NCI-H2081 (cell line): Measurements from ENCODE around the gene SLC7A14.

Experiments used
- DNase-seq, 2 experiments: peaks; one replicate each; lab custom pipeline; 2025; lab: John Stamatoyannopoulos, UW

The SLC7A14 gene

DNA sequence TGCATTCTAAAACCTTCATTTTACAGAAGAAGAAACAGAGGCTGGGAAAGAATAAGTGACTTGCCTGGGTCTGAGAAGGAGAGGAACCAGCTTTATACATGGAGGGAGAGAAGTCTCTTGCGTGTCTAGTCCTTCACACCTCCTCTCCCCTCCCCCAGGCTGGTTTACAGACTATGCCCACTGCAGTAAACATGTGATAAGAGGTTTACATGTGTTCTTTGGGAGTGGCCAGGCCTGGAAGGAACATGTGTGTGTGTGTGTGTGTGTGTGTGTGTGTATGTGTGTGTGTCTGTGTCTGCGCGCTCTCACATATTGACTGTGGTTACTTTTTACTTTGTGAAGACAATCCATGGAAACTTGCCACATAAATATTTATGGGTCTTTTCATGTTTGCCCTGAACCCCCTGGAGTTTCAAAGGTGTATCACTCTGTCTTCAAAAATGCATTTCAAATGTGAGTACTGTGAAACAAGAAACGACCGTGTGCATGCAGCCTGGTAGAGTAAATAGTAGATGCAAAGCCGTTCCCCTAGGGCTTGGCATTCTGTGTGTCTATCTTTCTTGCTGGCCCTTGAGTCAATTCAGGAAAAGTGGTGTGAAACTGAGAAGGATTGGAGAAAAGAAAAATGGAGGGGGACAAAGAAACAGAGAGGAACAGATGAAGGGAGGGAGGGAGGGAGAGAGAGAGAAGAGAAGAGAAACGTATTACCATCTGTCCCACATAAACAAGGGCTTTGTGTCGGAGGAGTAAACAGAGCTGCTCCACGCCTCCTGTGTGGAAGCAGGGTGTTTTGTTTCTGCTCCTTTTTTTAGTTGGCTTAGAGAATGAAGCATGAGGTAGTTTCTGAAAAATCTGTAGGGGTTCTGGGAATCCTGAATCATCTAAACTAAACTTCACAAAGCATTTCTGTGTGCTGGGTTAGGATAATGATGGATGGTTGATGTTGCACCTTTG lies 115.5 kb downstream of the SLC7A14 start:
- peak in 1 of 2 experiments; percentile 64 for DNase-seq

DNA sequence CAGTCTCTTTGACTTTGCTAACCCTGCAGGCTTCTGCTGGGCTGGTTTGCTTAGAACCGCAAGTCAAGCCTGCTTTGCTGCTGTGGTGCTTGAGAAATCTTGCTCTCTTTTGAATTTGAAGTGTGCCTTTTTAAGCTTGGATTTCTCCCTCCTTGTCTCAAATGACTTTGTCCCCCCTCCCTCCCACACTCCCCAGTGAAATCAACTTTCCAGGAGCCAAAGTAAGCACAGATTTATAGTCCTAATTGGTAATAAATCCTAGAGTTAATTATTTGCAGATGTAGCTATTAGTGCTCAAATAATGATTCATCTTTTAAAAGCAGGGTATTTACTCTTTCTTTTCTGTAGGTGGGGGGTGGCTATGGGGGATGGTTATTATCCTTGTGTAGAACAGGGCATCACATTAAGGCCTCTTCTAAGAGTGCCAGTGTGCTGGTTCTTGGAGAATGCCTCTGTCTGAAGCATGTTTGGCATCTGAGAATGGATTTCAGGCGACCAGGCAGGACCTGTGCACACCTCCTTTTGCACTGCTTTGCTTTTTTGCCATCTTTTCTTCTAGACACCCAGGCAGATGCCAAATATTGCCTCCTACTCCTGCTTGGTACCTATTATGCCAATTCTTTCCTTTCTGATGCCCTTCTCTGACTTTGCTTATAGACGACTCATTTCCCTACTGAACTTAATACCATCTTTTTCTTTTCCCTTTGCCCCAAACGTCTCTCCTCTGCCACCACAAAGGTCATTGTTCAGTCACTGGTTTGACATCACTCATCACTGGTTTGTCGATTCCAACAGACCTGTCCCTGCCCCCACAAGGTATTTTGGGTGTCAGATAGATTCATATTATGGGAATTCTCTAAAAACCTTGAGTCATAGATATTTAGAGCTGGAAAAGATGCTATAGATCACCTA lies 116.5 kb downstream of the SLC7A14 start:
- DNase-seq: peak; percentile 32 to 72

DNA sequence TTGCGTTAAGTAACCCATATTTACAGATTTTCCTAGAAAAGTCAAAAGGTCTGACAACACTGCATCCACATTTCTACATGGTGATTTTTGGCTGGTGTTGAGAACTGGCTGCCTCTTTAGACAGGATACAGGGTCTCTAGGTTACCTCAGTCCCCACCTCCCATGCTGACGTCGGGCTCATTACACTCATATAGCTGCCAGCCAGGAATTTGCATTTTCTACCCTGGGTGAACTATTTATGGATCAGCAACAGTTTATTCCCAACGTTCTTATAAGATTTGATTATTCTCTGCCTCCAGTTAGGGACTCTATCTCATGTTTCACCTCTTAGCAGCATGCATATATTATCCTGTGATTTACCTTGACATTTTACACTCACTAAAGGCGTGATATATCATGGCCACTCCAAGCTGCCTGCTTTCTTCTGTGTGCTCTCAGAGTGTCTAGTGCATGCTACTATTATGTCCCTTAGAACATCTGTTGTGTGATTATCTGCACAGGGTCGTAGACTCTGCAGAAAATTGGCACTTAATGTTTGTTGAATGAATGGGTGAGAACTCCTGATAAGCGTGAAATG lies 118.2 kb downstream of the SLC7A14 start:
- DNase-seq: no peak

DNA sequence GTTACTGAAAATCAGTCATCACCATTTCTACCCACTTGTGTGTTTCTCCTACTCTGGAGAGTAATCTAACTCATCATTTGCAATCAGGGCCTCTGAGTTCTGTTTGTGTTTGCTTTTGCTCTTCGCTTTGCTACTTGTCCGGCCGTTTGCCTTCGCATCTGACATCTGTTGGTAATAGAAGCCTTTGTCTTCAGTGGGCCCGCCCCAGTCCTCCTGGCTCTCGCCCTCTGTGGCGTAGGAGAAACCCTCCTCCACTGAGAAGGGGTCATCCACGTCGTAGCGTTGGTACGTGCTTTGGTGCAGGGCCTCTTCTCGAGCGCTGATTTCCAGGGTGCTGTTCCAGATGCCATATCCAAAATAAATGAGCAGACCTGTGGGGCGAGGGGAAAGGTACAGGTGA lies 118.9 kb downstream of the SLC7A14 start:
- DNase-seq: no peak

DNA sequence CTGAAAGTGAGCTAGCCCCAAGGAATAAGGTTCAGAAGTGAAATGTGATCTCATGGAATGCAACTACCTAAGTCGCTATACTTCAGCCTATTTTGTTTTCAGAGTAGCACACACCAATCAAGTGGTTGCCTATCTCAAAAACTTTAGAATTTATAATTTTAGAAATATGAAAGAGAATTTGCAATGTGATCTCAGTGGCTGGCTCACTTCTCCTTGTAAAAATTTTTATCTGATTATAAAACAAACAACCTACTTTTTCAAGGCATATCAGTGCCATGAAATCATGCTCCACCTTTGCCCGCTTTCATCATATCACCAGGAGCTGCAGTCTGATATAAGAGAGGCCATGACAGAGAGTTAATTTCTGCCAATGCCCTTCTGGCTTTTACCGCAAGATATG lies 119.9 kb downstream of the SLC7A14 start:
- no peak for DNase-seq

DNA sequence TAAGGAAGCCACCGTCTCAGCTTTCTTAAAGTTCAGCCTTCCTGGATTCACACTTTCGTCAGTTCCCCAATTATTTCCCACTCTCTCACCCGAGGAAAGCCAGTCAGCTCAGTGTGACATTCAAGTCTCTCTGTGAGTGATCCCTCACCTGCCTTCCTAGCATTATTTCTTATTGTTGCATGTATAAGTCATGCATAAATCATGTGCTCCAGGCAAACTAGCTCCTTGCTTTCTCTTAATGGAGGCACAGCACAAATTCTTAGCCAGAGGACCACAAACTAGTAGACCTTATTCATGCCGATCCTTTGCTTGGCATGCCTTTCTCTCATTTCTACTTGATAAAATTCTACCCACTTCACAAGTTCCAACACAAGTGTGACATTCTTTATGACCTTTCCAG lies 122.9 kb downstream of the SLC7A14 start:
- no peak for DNase-seq

DNA sequence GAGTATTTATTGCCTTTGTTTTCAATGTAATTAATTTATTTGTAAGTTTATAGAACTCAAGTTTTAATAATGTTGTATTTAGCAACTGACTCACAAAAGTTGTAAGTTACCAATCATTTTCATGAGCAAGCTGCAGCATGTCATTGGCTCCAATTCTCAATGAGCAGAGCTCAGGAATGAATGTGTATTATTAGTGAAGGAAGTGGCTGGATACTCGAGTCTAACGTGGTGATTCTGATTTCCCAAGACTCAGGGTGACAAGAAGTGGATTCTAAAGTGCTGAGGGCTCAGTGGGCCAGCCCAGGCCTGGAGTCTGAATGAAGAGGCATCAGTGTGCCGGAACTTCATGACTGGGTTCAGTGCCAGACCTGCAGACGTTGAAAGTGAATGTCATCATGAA lies 127.6 kb downstream of the SLC7A14 start:
- no peak for DNase-seq

DNA sequence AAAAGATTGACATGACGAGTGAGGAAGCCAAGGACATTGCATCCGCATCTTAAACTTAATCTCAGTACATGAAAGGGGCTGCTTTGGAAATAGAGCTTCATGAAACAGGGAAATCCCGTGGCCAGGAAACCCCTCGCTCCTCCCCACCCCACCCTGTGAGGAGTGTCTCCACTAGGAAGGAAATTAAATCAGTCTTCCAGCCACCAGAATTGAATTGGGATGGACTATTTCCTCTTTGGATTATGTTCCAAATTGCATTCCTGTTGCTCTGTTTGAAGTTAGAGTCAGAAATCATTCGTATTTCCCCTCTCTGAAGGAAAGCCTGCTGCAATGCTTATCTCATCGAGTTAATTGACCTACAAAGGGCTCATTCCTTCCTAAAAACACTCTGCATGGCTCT lies 131.4 kb downstream of the SLC7A14 start:
- no peak for DNase-seq

DNA sequence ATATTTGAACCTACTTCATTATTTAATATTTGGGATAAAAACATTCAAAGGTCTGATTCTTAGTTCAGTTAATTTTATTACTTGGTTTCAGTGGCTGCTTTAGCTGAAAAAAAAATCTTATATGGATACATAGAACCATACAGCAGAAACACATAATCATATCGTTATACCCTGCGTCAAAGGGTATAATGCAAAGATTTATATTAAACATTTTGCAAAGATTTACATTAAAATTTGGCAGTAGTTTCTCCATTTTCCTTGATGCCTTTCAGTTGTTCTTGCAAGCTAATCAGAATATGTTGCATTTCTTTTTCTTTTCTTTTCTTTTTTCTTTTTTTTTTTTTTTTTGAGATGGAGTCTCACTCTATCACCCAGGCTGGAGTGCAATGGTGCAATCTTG lies 135.8 kb downstream of the SLC7A14 start:
- no peak for DNase-seq

DNA sequence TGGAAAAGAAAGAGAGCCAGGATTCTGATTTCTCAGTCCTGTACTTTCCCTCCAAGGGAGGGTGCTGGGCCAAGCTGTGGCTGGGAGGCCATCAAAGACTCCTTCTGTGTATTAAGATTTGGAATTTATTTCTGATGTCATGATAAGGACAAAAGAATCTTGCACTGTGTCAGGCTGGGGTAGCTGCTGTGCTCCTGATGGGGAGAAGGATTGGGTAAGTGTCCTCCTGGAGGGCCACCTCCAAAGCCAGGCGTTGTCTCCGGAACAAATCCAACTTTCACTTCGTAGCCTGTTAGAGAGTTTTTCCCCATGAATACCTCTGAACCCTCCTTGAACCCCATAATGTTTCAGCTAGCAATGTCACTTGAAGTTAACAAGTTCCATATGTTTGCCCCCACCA lies 137.3 kb downstream of the SLC7A14 start:
- no peak for DNase-seq

DNA sequence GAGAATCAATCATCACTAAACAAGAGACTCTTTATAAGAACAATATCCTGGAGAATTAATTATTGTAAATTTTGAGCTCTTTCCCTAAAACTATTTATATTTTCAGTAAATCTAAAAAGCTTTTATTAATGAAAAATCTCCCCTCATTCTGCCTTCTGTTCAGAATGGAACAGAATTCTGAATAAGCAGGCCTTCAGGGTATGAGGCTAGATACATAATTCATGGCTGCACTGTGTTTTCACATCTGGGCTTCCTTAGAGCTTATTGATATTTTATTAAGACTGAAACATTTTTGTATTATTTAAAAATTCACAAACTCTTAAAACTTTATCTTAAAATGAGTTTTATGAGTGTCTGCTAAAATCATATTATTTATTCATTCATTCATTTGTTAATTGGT lies 142.4 kb downstream of the SLC7A14 start:
- no peak for DNase-seq

DNA sequence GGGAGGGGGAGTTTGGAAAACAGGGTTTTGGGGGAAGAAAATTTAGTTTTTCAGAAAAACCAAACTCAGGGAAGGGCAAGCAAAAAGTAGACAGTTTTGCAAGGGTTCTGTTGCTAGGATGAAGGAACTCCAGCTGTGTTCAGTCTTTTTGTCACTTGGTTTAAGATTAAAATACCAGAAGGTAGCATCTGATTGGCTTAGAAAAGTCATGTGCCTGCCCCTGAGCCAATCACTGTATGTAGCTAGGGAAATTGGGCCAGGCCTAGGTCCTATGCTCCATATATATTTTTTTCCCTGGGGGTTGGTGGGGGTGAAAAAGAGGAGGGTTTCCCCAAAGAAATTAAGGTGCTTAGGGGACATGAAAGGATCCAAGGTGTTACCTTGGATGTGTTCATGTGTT lies 142.9 kb downstream of the SLC7A14 start:
- no peak for DNase-seq

DNA sequence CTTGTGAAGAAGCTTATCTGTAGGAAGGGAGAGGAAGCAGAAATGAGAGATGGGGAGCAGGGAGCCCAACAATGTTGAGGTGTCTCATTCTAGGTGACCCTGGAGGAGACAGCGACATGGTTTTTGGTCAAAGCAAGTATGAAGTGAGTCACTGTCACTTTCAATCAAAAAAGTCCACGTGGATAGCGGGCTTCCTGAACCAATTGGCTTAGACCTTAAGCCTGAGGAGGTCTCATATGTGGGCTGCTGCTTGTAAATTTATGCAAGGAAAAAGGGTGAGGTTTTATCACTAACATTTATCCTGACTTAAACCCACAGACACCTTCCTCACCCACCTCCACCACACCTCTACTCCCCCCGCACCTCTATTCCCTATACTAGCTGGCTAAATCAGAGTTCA lies 144.5 kb downstream of the SLC7A14 start:
- DNase-seq: no peak

DNA sequence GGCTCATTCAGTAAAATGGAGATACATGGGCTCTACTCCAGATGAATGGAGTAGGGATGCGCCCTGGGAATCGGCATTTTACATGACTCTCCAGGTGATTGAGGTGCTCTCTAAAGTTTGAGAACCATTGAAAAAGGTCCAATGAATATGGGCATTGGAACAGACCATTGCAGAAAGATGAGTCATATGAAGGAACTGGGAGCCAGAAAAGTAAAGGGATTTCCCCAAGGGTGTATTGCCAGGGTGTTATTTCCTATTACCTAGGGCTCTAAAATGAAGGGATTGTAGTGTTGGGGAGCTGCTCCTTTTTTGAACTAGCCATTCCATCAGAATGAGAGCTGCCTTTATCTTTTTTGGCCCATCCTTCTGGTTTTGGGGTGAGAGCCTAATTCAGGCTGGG lies 145.5 kb downstream of the SLC7A14 start:
- DNase-seq: no peak

DNA sequence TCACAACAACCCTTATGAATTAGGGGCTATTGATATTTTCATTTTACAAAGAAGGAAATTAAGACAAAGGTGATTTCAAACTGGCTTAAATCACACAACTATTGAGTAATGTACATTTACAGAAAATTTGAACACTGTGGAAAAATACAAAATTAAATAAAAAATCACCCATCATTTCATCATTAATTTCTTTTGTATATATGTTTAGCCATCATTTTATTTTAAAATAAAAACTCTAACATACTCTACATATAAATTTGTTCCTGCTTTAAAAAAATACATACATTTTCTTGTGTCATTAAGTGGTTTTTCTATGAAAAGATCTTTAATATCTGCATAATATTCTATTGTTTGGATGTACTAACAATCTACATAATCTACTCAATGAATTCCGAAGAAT lies 147.0 kb downstream of the SLC7A14 start:
- DNase-seq: no peak

DNA sequence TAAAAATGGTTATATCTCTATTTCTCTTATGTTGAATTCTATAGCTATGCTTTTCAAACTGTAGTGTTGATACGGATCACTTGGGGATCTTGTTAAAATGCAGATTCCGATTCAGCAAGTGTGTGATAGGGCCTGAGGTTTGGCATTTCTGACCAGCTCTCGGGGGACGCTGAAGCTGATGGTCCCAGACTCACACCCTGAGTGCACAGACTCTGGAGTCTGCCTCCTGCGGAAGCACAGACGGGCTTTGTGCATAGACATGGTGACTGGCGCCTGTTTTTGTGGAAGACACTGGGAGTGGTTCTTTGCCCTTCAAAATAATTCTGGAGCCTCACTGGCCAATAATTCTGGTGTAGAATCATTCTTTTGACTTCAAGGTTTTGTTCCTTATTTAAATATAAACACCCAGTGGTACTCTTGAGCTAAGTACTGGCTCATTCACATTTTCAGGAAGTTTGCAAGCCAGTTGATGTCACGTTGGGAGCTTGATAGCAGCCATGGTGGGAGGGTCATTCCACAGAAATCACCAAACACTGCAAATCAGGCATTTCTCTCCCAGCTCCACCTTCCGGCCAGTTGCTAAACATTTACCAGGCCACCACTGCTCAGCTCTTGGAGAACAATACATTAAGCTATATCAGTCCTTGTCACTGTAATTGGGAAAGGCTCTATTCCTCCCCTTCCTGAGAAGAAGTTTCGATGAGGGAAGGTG lies 148.0 kb downstream of the SLC7A14 start:
- DNase-seq: no peak

DNA sequence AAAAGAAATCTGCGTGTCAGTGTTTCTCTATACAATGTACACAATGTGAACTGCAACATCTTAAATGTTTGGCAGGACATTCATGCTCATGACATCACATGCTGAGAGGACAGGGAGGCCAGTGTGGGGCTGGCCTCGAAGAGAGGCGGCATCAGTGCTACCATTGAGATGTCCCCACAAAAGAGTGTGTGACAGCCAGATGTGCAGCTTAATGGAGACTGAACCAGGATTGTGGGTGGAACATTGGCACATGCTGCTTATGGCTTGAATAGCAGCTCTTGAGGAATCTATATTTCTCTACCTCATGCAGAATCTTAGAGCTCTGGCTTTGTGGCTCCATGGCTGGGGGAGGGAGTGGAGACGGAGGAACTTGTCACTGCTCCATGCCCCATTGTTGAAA lies 148.7 kb downstream of the SLC7A14 start:
- no peak for DNase-seq

DNA sequence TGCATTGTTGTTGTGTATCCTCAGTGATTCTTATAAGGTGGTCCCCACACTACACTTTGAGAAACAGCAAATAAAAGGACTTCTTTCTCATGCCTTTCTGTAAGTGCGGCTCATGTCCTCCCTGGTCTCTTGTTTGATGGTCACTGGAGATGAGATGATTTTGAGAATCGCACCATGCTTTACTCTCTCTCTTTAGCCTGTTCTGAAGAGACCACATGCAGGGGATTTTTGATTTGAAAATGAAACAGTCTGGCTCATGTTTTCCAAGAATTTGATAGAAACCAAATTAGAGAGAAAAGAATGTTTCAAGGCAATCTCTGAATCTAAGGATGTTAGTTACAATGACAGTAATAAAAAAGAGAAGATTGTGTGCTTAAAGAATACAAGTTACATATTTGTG lies 149.2 kb downstream of the SLC7A14 start:
- no peak for DNase-seq

DNA sequence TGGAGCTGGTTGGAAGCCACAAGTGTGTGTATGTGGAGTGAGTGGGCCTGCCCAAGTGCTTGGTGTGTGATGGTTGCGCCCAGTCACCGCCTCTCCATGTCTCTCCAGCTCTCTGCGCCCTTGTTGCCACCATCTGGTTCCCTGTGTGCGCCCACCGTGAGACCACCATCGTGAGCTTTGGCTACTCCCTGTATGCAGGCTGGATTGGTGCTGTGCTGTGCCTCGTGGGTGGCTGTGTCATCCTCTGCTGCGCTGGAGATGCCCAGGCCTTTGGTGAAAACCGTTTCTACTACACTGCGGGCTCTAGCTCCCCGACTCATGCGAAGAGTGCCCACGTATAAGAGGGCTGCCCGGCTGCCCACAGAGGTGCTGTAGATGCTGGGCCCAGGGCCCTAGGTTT lies 153.5 kb downstream of the SLC7A14 start:
- no peak for DNase-seq

DNA sequence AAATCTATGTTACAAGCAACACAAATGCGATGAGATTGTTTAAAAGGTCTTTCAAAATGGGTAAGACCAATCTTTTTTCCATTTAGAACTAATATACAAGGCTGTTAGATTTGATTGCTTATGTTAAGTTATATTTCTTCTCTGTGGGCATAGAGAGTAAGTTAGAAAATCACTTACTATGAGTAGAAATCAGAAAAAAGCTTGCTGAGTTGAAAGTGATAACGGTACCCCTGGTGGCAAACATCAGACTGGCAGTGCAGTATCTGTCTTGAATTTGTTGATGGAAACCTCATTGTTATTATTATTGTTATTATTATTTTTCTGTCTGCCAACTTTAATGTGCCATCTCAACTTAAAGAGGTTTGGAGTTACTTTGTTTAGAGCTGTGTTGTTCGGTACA lies 154.8 kb downstream of the SLC7A14 start:
- DNase-seq: no peak

DNA sequence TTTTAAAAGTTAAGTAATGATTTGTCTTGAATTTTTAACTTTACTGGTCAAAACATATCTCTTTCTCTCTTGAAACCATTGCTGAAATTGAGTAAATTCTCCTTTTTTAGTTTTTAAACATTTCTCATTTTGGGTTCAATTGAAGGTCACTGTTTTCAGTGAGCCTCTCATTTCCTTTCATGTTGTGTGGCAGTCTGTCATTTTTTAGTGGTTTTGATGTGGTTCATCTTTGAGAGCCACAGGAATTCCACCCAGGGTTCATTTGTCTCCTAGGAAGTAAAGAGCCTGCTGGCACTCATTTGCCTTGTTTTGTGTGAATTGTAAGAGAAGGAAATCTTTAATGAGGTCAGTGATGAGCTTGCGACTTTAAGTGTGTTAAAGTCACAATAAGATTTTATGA lies 156.8 kb downstream of the SLC7A14 start:
- no peak for DNase-seq

DNA sequence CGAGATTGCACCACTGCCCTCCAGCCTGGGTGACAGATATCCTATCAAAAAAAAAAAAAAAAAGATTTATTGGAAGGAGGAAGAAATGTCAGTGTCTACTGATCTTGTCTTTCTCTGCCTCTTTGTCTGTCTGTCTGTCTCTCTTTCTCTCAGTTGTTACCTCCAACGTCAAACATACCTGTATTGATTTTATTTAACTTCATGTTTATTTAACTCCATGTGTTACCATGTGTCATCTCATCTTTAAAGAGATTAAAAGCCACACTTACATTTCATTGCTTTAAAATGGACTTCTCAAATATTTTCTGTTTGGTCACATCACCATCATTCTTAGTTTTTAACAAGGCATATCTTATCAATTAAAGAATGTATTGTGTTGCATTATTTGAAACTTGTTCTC lies 157.8 kb downstream of the SLC7A14 start:
- no peak for DNase-seq
